Uterus (tissue), 2 donors: ENCODE measurements around the gene STRIT1.

Experiments
- POLR2A ChIP-seq, 2 donors: fragments of 450-650 bp; IDR thresholded peaks; one replicate each; pipeline ENCODE4 v1.6.1; 2016; ENCODE audit warnings: antibody characterized with exemption in 2 of 2, mild to moderate bottlenecking in 1 of 2, moderate library complexity in 1 of 2
- TF ChIP-seq, protein P1 (sequence below), 4 experiments: fragments of 200-600 bp in 2 of 4; fragments of 450-650 bp in 2 of 4; sonication (generic) in 2 of 4; IDR thresholded peaks; one replicate each; pipeline ENCODE4 v1.5.1; 2016 to 2019; ENCODE audit warnings: antibody characterized with exemption in 4 of 4, mild to moderate bottlenecking in 2 of 4, moderate library complexity in 1 of 4

DNA sequence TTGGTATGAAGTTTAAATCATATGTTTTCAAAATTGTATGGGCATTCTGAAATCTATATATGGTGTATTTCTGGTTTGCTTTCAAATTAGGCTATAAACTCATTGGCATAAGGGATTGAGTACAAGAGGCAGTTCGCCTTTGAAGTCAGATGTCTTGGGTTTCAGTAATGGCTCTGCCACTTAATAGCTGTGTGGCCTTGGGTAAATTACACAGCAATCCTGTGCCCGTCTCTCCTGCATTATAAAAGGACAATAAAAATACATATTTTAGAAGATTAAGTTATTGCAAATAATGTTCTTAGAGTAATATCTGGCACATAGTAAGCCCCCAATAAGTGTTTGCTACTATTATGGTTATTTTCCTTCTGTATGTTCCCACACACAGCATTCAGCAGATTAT is 20.4 kb upstream of the STRIT1 start:
- no peak for TF ChIP-seq POLR2A (IDR thresholded peaks at IDR 0.05)
- TF ChIP-seq, protein P1, sequence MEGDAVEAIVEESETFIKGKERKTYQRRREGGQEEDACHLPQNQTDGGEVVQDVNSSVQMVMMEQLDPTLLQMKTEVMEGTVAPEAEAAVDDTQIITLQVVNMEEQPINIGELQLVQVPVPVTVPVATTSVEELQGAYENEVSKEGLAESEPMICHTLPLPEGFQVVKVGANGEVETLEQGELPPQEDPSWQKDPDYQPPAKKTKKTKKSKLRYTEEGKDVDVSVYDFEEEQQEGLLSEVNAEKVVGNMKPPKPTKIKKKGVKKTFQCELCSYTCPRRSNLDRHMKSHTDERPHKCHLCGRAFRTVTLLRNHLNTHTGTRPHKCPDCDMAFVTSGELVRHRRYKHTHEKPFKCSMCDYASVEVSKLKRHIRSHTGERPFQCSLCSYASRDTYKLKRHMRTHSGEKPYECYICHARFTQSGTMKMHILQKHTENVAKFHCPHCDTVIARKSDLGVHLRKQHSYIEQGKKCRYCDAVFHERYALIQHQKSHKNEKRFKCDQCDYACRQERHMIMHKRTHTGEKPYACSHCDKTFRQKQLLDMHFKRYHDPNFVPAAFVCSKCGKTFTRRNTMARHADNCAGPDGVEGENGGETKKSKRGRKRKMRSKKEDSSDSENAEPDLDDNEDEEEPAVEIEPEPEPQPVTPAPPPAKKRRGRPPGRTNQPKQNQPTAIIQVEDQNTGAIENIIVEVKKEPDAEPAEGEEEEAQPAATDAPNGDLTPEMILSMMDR (IDR thresholded peaks at IDR 0.05), result no peak
